Tibial nerve (tissue), 4 donors: Measurements from ENCODE around the gene MTG2.

Experiments used
- EP300 ChIP-seq, 2 donors: sonication (generic); formaldehyde crosslinking; IDR thresholded peaks; one replicate each; pipeline ENCODE4 v1.6.1; 2017; ENCODE audit warnings: antibody characterized with exemption in 2 of 2, mild to moderate bottlenecking in 1 of 2
- POLR2A ChIP-seq, 2 donors: fragments of 450-650 bp; IDR thresholded peaks; one replicate each; pipeline ENCODE4 v1.6.1; 2017; ENCODE audit warnings: antibody characterized with exemption in 2 of 2, mild to moderate bottlenecking in 2 of 2, moderate library complexity in 2 of 2
- TF ChIP-seq, protein P1 (sequence below), 5 experiments: fragments of 200-600 bp in 3 of 5; fragments of 450-650 bp in 2 of 5; sonication (generic) in 3 of 5; IDR thresholded peaks; one replicate each; pipeline ENCODE4 v1.5.1; 2016 to 2019; ENCODE audit warnings: antibody characterized with exemption in 5 of 5, mild to moderate bottlenecking in 3 of 5, moderate library complexity in 2 of 5

GRCh38 chr20:62243106-62243505 lies 60.3 kb downstream of the MTG2 start:
- TF ChIP-seq, protein P1, sequence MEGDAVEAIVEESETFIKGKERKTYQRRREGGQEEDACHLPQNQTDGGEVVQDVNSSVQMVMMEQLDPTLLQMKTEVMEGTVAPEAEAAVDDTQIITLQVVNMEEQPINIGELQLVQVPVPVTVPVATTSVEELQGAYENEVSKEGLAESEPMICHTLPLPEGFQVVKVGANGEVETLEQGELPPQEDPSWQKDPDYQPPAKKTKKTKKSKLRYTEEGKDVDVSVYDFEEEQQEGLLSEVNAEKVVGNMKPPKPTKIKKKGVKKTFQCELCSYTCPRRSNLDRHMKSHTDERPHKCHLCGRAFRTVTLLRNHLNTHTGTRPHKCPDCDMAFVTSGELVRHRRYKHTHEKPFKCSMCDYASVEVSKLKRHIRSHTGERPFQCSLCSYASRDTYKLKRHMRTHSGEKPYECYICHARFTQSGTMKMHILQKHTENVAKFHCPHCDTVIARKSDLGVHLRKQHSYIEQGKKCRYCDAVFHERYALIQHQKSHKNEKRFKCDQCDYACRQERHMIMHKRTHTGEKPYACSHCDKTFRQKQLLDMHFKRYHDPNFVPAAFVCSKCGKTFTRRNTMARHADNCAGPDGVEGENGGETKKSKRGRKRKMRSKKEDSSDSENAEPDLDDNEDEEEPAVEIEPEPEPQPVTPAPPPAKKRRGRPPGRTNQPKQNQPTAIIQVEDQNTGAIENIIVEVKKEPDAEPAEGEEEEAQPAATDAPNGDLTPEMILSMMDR (IDR thresholded peaks at IDR 0.05), result no peak
- no peak for TF ChIP-seq EP300 (IDR thresholded peaks at IDR 0.05)
- no peak for TF ChIP-seq POLR2A (IDR thresholded peaks at IDR 0.05)
